Measurements from ENCODE around the gene CALM1.

CALM1 gene

GRCh38 chr14:90356925-90357324 is 39.9 kb upstream of the CALM1 start:
- no peak for DNase-seq (ENCODE audit: extremely low read depth, insufficient read length)
- TF ChIP-seq CTCF (IDR thresholded peaks at IDR 0.05; ENCODE audit: insufficient read depth, low read length, poor library complexity, severe bottlenecking), result no peak

GRCh38 chr14:90358359-90358758 is 38.5 kb upstream of the CALM1 start:
- no peak for DNase-seq (ENCODE audit: extremely low read depth, insufficient read length)
- no peak overlapping the region for H3K4me3 ChIP-seq (replicated peaks; ENCODE audit: low read depth, low read length)
- no peak for TF ChIP-seq CTCF (IDR thresholded peaks at IDR 0.05; ENCODE audit: insufficient read depth, low read length, poor library complexity, severe bottlenecking)
- no peaks in the 10 kb centered on the region for H3K36me3 ChIP-seq (ENCODE audit: control insufficient read depth, insufficient read depth, low read length)
- H3K27me3 ChIP-seq (replicated peaks; ENCODE audit: control insufficient read depth, insufficient read depth, low read length), result no peaks in the 10 kb centered on the region; the same call in 1 of the 2 replicates

More at GRCh38 chr14:90356925-90357324, 39.9 kb upstream of the CALM1 start:
- H3K27me3 ChIP-seq (replicated peaks; ENCODE audit: control insufficient read depth, insufficient read depth, low read length), result no peaks in the 10 kb centered on the region; the same call in 1 of the 2 replicates
- H3K4me3 ChIP-seq (replicated peaks; ENCODE audit: low read depth, low read length), result no peak overlapping the region
- no peaks in the 10 kb centered on the region for H3K36me3 ChIP-seq (ENCODE audit: control insufficient read depth, insufficient read depth, low read length)

GRCh38 chr14:90361865-90362557 is 34.8 kb upstream of the CALM1 start:
- TF ChIP-seq CTCF (IDR thresholded peaks at IDR 0.05; ENCODE audit: insufficient read depth, low read length, poor library complexity, severe bottlenecking), result no peak
- DNase-seq (ENCODE audit: extremely low read depth, insufficient read length), result no peak
- no peaks in the 10 kb centered on the region for H3K36me3 ChIP-seq (ENCODE audit: control insufficient read depth, insufficient read depth, low read length)
- H3K27me3 ChIP-seq (replicated peaks; ENCODE audit: control insufficient read depth, insufficient read depth, low read length), result no peaks in the 10 kb centered on the region
- no peak overlapping the region for H3K4me3 ChIP-seq (replicated peaks; ENCODE audit: low read depth, low read length)

- no peak for DNase-seq (ENCODE audit: extremely low read depth, insufficient read length)
- H3K4me3 ChIP-seq (replicated peaks; ENCODE audit: low read depth, low read length), result no peak overlapping the region
- TF ChIP-seq CTCF (IDR thresholded peaks at IDR 0.05; ENCODE audit: insufficient read depth, low read length, poor library complexity, severe bottlenecking), result no peak
- H3K36me3 ChIP-seq (ENCODE audit: control insufficient read depth, insufficient read depth, low read length), result no peaks in the 10 kb centered on the region
- no peaks in the 10 kb centered on the region for H3K27me3 ChIP-seq (replicated peaks; ENCODE audit: control insufficient read depth, insufficient read depth, low read length)
Observed at GRCh38 chr14:90362558-90362896, 34.3 kb upstream of the CALM1 start.

GRCh38 chr14:90368946-90369721 is 27.7 kb upstream of the CALM1 start:
- TF ChIP-seq CTCF (IDR thresholded peaks at IDR 0.05; ENCODE audit: insufficient read depth, low read length, poor library complexity, severe bottlenecking), result no peak
- Histone ChIP-seq H3K27me3 (replicated peaks; ENCODE audit: control insufficient read depth, insufficient read depth, low read length) (no peaks in the 10 kb centered on the region), H3K4me3 (replicated peaks; ENCODE audit: low read depth, low read length) (no peak overlapping the region), H3K36me3 (ENCODE audit: control insufficient read depth, insufficient read depth, low read length) (no peaks in the 10 kb centered on the region)
- DNase-seq (ENCODE audit: extremely low read depth, insufficient read length), result no peak

All from GM06990 (cell line).